HUES6 (cell line): ENCODE results near the gene SP9.
A peak's percentile ranks its signal among the peaks of the same experiment; 100 is the strongest.

ENCODE experiments used
- H3K27ac ChIP-seq: 2 replicates; pipeline ENCODE4 v1.7.0; 2013; ENCODE audit warnings: low read depth, mild to moderate bottlenecking, low read length, inconsistent platforms
- H3K27me3 ChIP-seq: 2 replicates; pipeline ENCODE4 v1.6.1; 2013; ENCODE audit warnings: low read length; ENCODE audit not compliant: control insufficient read depth, insufficient read depth
- H3K36me3 ChIP-seq: 2 replicates; pipeline ENCODE4 v1.6.1; 2013; ENCODE audit warnings: low read length; ENCODE audit not compliant: control insufficient read depth, insufficient read depth
- H3K4me1 ChIP-seq: 2 replicates; pipeline ENCODE4 v1.6.1; 2013; ENCODE audit warnings: low read length; ENCODE audit not compliant: control insufficient read depth, insufficient read depth
- H3K4me3 ChIP-seq: 2 replicates; pipeline ENCODE4 v1.5.1; 2013; ENCODE audit warnings: low read depth, low read length
- H3K9ac ChIP-seq: one replicate; pipeline ENCODE4 v1.6.1; 2013; ENCODE audit warnings: mild to moderate bottlenecking, low read length
- H3K9me3 ChIP-seq: 2 replicates; pipeline ENCODE4 v1.6.1; 2013; ENCODE audit warnings: low read depth, low read length; ENCODE audit not compliant: control insufficient read depth, insufficient read depth

Gene SP9

DNA sequence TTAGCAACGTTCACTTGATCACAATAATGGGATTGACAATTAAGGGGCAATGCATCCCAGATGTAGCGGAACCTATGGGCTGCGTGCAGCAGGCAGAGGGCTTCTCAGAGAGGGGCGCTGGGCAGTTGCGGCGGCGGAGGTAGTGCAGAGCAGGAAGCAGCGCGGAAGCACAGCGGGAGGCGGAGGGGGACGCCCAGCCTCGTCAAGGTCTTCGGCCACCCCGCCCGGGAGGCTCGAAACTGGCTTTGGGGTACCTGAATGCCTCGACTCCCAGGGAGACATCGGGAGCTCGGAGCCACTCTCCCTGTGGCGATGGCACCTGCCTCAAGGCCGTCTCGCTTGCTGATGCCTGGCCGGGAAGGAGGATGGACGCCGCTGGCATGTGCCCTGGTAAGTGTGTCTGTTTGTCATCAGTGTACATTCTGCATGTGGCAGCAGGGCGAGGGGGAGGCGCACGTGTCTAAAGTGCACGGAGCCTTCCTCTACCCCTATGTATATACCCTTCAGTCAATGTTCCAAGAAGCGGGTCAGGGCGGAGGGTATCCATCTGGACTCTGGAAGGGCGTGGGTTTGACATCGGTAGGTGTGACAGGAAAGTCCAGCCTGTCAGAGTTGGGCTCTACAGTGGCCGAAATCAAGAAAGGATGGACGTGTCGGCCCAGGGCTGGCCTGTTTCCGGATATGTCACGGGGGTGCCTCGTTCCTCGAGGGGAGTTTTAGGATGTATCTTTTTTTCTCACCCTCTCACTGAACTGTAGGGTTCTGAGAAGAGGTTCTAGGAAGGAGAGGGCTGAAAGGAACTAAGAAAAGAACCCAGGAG is 7.5 kb upstream of the SP9 start:
- Histone ChIP-seq H3K9me3 (no peaks in the 10 kb centered on the region), H3K27ac (no peak overlapping the region), H3K36me3 (no peaks in the 10 kb centered on the region), H3K27me3 (peaks cover 79% of the 10 kb centered on the region), H3K9ac (no peak overlapping the region), H3K4me3 (peak overlapping the region; percentile 74), H3K4me1 (peaks cover 44% of the 10 kb centered on the region)

GRCh38 chr2:174327841-174328113 is 7.0 kb upstream of the SP9 start:
- Histone ChIP-seq H3K27ac (no peak overlapping the region), H3K36me3 (no peaks in the 10 kb centered on the region), H3K9ac (peak overlapping the region; percentile 36), H3K4me3 (peak overlapping the region; percentile 74), H3K4me1 (peaks cover 46% of the 10 kb centered on the region), H3K9me3 (no peaks in the 10 kb centered on the region), H3K27me3 (peaks cover 85% of the 10 kb centered on the region)

DNA sequence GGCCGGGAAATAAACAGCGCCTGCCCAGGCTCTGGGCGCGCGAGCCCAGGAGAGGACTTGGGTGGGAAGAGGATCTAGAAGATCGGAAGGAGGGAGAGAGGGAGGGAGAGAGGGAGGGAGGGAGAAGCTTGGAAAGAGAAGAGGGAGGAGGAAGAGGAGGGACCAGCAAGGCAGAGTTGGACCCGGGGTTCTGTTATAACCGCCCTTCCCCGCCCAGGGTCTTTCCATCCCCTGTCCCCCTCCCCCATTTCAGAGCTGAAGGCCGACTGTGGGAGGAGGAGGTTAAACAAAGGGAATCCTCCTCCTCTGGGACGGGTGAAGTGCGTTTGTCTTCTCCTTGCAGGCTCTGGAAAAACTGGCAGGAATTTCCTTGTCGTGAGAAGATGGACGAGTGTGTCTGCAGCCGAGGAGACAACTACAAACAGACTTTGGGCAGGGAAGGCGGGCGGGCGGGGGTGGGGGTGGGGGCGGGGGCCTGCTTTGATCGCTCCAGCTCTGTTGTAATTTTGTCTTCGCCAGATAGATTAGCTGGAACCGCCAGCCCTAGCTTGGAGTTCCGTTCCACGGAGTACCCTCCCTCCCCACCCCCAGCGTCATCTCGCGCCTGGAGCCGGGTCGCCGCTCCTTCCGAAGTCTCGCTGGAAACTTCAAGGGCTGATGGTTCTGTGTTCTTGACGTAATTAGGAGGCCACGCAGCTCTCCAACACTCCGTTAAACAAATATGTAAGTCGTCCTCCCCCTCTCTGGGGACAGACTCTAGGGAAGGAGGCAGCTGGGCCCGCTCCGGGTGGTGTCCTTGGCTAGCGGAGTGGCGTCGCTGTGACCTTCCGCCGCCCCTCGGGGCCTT is 6.4 kb upstream of the SP9 start:
- Histone ChIP-seq H3K4me3 (peak overlapping the region; percentile 74), H3K27me3 (peaks cover 90% of the 10 kb centered on the region), H3K9me3 (no peaks in the 10 kb centered on the region), H3K27ac (no peak overlapping the region), H3K4me1 (peaks cover 51% of the 10 kb centered on the region), H3K9ac (peak overlapping the region; percentile 36), H3K36me3 (no peaks in the 10 kb centered on the region)

DNA sequence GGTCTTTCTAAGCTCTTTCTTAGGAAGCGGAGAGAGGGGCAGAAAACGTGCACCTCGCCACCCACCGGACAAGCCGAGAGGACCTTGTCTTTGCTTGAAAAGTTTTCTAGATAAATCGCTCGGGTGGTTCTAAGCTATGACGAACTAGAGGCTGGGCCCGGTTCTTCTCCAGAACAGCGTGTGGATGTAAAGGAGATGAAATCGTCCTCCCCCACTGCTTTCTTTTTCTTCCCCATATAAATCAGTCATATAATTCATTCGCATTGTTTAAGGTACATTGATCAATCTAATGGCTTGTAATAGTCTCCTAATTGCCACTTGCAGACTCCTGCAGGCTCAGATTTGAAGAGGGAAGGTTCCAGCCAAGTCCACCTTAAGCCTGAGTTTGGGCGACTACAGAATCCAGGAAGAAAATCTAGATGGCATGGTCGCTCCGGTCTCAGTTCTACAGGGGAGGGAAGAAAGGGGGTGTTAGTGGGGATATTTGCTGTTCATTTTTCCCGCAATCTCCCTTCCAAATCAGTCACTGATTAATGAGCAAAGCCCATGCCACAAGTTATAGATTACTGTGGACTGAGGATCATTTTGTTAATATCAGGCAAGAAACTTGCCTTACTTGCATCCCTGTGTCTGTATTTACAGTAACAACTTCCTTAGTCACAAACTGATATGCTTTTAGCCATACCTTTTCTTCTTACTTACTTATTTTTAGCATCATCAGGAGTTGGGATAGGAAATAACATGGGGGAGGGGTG is 5.6 kb upstream of the SP9 start:
- H3K9ac ChIP-seq = no peak overlapping the region
- H3K4me3 ChIP-seq = peak overlapping the region; percentile 74
- H3K9me3 ChIP-seq = no peaks in the 10 kb centered on the region
- H3K27ac ChIP-seq = no peak overlapping the region
- H3K27me3 ChIP-seq = peaks cover 98% of the 10 kb centered on the region
- no peaks in the 10 kb centered on the region for H3K36me3 ChIP-seq
- peaks cover 59% of the 10 kb centered on the region for H3K4me1 ChIP-seq

GRCh38 chr2:174330945-174331594 is 3.7 kb upstream of the SP9 start:
- Histone ChIP-seq H3K4me1 (peaks cover 66% of the 10 kb centered on the region), H3K4me3 (peak overlapping the region; percentile 46; the same call in 1 of the 2 replicates), H3K27me3 (peaks cover 99% of the 10 kb centered on the region), H3K36me3 (no peaks in the 10 kb centered on the region), H3K9ac (no peak overlapping the region), H3K27ac (no peak overlapping the region), H3K9me3 (no peaks in the 10 kb centered on the region)

DNA sequence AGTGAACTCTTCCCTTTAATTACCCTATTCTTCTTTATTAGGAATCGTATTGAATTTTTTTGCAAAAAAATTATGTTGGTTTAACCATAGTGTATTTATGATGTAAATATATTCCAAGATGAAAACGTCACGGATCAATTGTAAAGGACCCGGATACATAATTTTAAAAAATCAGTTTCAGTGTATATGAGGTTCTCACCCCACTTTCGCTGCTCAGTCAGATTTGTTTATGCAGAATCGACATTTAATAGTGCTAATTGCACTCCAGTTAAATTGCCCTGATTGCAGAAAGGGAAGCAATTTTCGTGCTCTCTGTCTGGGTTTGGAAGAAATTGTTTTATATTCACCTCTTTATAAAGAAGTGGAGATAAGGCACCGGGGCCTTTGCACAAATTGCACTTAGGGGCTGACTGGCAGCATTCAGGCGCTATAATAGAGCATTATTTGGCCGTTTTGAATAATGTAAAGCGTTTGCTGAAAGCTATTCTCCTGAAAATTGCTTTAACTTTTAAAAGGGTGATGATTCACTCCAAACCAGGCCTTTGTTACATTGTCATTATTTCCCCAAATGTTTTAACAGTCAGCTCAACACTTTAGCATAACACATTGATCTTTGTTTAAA is 3.0 kb upstream of the SP9 start:
- Histone ChIP-seq H3K9ac (no peak overlapping the region), H3K27me3 (peaks cover 99% of the 10 kb centered on the region), H3K4me3 (peak overlapping the region; percentile 46), H3K4me1 (peaks cover 63% of the 10 kb centered on the region), H3K9me3 (no peaks in the 10 kb centered on the region), H3K27ac (no peak overlapping the region), H3K36me3 (no peaks in the 10 kb centered on the region)

GRCh38 chr2:174332217-174332963 is 2.4 kb upstream of the SP9 start:
- H3K27me3 ChIP-seq = peaks cover 98% of the 10 kb centered on the region
- H3K36me3 ChIP-seq = no peaks in the 10 kb centered on the region
- H3K9ac ChIP-seq = no peak overlapping the region
- H3K9me3 ChIP-seq = no peaks in the 10 kb centered on the region
- no peak overlapping the region for H3K27ac ChIP-seq
- peaks cover 57% of the 10 kb centered on the region for H3K4me1 ChIP-seq
- H3K4me3 ChIP-seq = peak overlapping the region; percentile 46

DNA sequence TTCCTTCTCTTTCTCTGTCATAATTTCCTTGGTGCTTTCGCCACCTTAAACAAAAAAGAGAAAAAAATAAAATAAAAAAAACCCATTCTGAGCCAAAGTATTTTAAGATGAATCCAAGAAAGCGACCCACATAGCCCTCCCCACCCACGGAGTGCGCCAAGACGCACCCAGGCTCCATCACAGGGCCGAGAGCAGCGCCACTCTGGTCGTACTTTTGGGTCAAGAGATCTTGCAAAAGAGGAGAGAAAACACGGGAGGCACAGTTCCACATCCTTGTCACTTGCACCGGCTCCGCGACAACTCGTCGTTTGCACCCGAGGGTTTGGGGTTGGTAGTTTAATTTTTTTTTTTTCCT is 1.8 kb upstream of the SP9 start:
- H3K4me1 ChIP-seq = peaks cover 51% of the 10 kb centered on the region
- no peak overlapping the region for H3K27ac ChIP-seq
- peak overlapping the region; percentile 46 for H3K4me3 ChIP-seq
- H3K9me3 ChIP-seq = no peaks in the 10 kb centered on the region
- no peak overlapping the region for H3K9ac ChIP-seq
- peaks cover 98% of the 10 kb centered on the region for H3K27me3 ChIP-seq
- H3K36me3 ChIP-seq = no peaks in the 10 kb centered on the region

GRCh38 chr2:174333372-174334277 is 1.1 kb upstream of the SP9 start:
- peak overlapping the region; percentile 46 for H3K4me3 ChIP-seq
- no peak overlapping the region for H3K9ac ChIP-seq
- peaks cover 98% of the 10 kb centered on the region for H3K27me3 ChIP-seq
- no peaks in the 10 kb centered on the region for H3K36me3 ChIP-seq
- no peaks in the 10 kb centered on the region for H3K9me3 ChIP-seq
- peaks cover 50% of the 10 kb centered on the region for H3K4me1 ChIP-seq
- no peak overlapping the region for H3K27ac ChIP-seq
